ENCODE measurements around the gene PGAM2. TPM values are rescaled to one million over a fixed set of nuclear protein-coding genes. Genes with fewer than 3 reads are reported as not detected.
A peak's percentile ranks its signal among the peaks of the same experiment; 100 is the strongest.

PGAM2 gene
- total and polyA plus RNA-seq, 12 donors, result 0.76 to 30.1 (median 6.7) TPM

DNA sequence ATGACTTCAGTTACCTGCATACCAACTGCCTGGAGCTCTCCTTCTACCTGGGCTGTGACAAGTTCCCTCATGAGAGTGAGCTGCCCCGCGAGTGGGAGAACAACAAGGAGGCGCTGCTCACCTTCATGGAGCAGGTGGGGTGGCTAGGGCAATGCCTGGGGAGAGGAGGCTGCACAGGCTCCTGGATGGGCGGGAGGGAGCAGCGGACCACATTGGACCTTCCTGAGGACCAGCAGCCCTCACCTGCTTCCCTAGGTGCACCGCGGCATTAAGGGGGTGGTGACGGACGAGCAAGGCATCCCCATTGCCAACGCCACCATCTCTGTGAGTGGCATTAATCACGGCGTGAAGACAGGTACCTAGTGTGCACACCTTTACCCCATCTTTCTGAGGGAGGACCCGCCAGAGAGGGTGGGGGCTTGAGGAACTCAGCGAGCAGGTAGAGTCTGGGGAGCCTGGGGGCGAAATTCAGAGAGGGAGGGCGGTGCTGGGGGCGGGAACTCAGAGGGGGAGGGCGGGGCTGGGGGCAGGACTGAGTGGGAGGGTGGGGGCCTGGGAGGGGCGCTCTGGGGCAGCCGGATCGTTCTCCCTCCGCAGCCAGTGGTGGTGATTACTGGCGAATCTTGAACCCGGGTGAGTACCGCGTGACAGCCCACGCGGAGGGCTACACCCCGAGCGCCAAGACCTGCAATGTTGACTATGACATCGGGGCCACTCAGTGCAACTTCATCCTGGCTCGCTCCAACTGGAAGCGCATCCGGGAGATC lies 47.8 kb upstream of the PGAM2 start:
- WGBS, 4 donors, result 75 to 89% (median 80%) methylated on average over 22 to 34 of the region's 34 CpGs
- no peak overlapping the region for H3K27ac ChIP-seq

GRCh38 chr7:44112231-44112996 lies 47.0 kb upstream of the PGAM2 start:
- peak in 1 of 7 donors; percentile 31 for DNase-seq
- Histone ChIP-seq H3K27me3 (no peaks in the 10 kb centered on the region), H3K27ac (no peak overlapping the region), H3K4me1 (replicated peaks in 1 of 2) (no peaks in the 10 kb centered on the region), H3K36me3 (replicated peaks in 1 of 2) (peaks cover 0 to 18% of the 10 kb centered on the region in 2 donors), H3K4me3 (no peak overlapping the region), H3K9me3 (replicated peaks in 1 of 3) (no peaks in the 10 kb centered on the region)
- no peak for TF ChIP-seq POLR2A (IDR thresholded peaks at IDR 0.05)
- TF ChIP-seq, protein P1, sequence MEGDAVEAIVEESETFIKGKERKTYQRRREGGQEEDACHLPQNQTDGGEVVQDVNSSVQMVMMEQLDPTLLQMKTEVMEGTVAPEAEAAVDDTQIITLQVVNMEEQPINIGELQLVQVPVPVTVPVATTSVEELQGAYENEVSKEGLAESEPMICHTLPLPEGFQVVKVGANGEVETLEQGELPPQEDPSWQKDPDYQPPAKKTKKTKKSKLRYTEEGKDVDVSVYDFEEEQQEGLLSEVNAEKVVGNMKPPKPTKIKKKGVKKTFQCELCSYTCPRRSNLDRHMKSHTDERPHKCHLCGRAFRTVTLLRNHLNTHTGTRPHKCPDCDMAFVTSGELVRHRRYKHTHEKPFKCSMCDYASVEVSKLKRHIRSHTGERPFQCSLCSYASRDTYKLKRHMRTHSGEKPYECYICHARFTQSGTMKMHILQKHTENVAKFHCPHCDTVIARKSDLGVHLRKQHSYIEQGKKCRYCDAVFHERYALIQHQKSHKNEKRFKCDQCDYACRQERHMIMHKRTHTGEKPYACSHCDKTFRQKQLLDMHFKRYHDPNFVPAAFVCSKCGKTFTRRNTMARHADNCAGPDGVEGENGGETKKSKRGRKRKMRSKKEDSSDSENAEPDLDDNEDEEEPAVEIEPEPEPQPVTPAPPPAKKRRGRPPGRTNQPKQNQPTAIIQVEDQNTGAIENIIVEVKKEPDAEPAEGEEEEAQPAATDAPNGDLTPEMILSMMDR (IDR thresholded peaks at IDR 0.05), result no peak
- WGBS, 4 donors, result 51 to 90% (median 56%) methylated on average over 7 to 41 of the region's 41 CpGs
- intact Hi-C loops (cut with DNase I), result no loop called here

More for the DNA sequence above, 47.8 kb upstream of the PGAM2 start:
- Histone ChIP-seq H3K36me3 (replicated peaks in 1 of 2) (peaks cover 0 to 25% of the 10 kb centered on the region in 2 donors), H3K9me3 (replicated peaks in 1 of 3) (no peaks in the 10 kb centered on the region), H3K4me3 (no peak overlapping the region), H3K27me3 (no peaks in the 10 kb centered on the region), H3K4me1 (replicated peaks in 1 of 2) (no peaks in the 10 kb centered on the region)
- intact Hi-C loops (cut with DNase I), result no loop called here
- TF ChIP-seq POLR2A (IDR thresholded peaks at IDR 0.05), result no peak
- TF ChIP-seq, protein P1 (IDR thresholded peaks at IDR 0.05), result no peak
- peak in 1 of 7 donors; percentile 7 for DNase-seq

- H3K36me3 ChIP-seq (replicated peaks in 1 of 2), result peaks cover 0 to 18% of the 10 kb centered on the region in 2 donors
- H3K27ac ChIP-seq, result no peak overlapping the region
- no peaks in the 10 kb centered on the region for H3K27me3 ChIP-seq
- intact Hi-C loops (cut with DNase I), result no loop called here
- H3K4me1 ChIP-seq (replicated peaks in 1 of 2), result no peaks in the 10 kb centered on the region
- DNase-seq, result no peak
- TF ChIP-seq, protein P1 (IDR thresholded peaks at IDR 0.05), result no peak
- no peak overlapping the region for H3K4me3 ChIP-seq
- no peaks in the 10 kb centered on the region for H3K9me3 ChIP-seq (replicated peaks in 1 of 3)
- WGBS, 4 donors, result 85 to 90% (median 87%) methylated on average over 14 to 16 of the region's 16 CpGs; no CpG with 5 or more reads in 1 of the 4 donors
These were observed 46.4 kb upstream of the PGAM2 start for GRCh38 chr7:44111761-44112160.
